Mucosa of gallbladder (tissue), 1 donor: ENCODE data around the gene CHAT. TPM values are rescaled to one million over a fixed set of nuclear protein-coding genes. Genes with fewer than 3 reads are reported as not detected.

Experiments
- DNase-seq: peaks from one replicate; pipeline ENCODE4 v3.0.0-alpha.2; 2020; ENCODE audit warnings: low spot score
- total RNA-seq: library from RNA; stranded (reverse); gene quantifications from one replicate; pipeline ENCODE4 v1.2.1, GENCODE V29; 2021
- donor health status: DM: no; HTN: no; CAD: no.

Gene CHAT
- total RNA-seq, result 0.86 TPM

- DNase-seq, result no peak
Observed at GRCh38 chr10:49613882-49614241, at the start of gene CHAT. Gene CHAT (plus strand): TSS chr10:49614037. CDS start chr10:49614190, 153 bp downstream.

GRCh38 chr10:49564461-49565009, 49.3 kb upstream of the CHAT start:
- DNase-seq, result no peak

- DNase-seq, result no peak
Observed at GRCh38 chr10:49567810-49568209, 46.0 kb upstream of the CHAT start.

GRCh38 chr10:49568235-49568634, 45.6 kb upstream of the CHAT start:
- no peak for DNase-seq

GRCh38 chr10:49569031-49569631, 44.7 kb upstream of the CHAT start:
- no peak for DNase-seq

- DNase-seq, result no peak
Observed at GRCh38 chr10:49571388-49571787, 42.4 kb upstream of the CHAT start.

- no peak for DNase-seq
Observed at GRCh38 chr10:49572594-49573114, 41.2 kb upstream of the CHAT start.

- no peak for DNase-seq
Observed at GRCh38 chr10:49575489-49576072, 38.3 kb upstream of the CHAT start.

GRCh38 chr10:49577182-49577925, 36.5 kb upstream of the CHAT start:
- no peak for DNase-seq

- no peak for DNase-seq
Observed at GRCh38 chr10:49578392-49578791, 35.4 kb upstream of the CHAT start.

- DNase-seq, result no peak
Observed at GRCh38 chr10:49579621-49580020, 34.2 kb upstream of the CHAT start.

- no peak for DNase-seq
Observed at GRCh38 chr10:49585387-49585786, 28.4 kb upstream of the CHAT start.

GRCh38 chr10:49587981-49588380, 25.9 kb upstream of the CHAT start:
- DNase-seq, result no peak

GRCh38 chr10:49592726-49593563, 20.9 kb upstream of the CHAT start:
- DNase-seq, result peak; percentile 43

- no peak for DNase-seq
Observed at GRCh38 chr10:49593564-49593875, 20.3 kb upstream of the CHAT start.

GRCh38 chr10:49593998-49594397, 19.8 kb upstream of the CHAT start:
- DNase-seq, result no peak

- DNase-seq, result peak; percentile 31
Observed at GRCh38 chr10:49594594-49594993, 19.2 kb upstream of the CHAT start.

- DNase-seq, result no peak
Observed at GRCh38 chr10:49595003-49595712, 18.7 kb upstream of the CHAT start.

GRCh38 chr10:49595713-49596492, 17.9 kb upstream of the CHAT start:
- DNase-seq, result no peak

- no peak for DNase-seq
Observed at GRCh38 chr10:49596493-49596809, 17.4 kb upstream of the CHAT start.

GRCh38 chr10:49596836-49597235, 17.0 kb upstream of the CHAT start:
- DNase-seq, result no peak
